NCI-H345 treated with DMSO at 0.1 percent for 48 hours (cell line): ENCODE results near the gene PSD4.

Source experiments
- DNase-seq: peaks from one replicate; lab custom pipeline; 2025; ENCODE audit not compliant: unreplicated experiment; lab: John Stamatoyannopoulos, UW

PSD4 gene

DNA sequence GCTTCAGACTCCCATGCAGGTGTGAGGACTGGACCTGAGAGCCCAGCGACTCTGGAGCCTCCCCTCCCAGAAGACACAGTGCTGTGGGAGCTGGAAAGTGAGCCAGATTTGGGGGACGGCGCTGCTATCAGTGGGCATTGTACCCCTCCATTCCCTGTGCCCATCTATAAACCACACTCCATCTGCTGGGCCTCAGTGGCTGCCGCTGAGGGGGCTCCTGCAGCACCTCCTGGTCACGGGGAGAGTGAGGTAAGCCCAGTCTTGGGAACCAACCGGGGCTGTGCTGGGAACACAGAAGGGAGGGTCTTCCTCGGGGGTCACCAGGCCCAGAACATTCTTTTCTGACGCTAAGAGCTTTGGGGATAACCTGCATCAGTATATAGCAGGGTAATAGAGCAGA is 9.5 kb downstream of the PSD4 start:
- no peak for DNase-seq

DNA sequence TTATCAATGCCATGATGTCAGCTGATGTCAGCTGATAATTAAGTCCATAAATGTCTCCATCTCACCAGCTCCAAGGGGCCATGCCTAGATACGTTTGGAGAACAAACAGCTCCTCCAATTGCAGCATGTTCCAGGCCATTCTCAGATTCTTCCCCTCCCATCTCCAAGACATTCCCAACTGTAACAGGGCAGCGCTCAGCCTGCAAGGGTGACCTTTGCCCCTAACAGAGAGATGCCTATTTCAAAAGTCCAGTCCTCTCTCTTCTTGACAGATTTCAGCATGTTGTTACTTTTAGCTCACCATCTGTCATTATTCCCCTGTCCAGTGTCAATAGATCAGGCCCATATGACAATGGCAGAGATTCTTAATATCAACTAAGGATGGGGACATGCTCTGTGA is 9.9 kb downstream of the PSD4 start:
- DNase-seq = no peak

DNA sequence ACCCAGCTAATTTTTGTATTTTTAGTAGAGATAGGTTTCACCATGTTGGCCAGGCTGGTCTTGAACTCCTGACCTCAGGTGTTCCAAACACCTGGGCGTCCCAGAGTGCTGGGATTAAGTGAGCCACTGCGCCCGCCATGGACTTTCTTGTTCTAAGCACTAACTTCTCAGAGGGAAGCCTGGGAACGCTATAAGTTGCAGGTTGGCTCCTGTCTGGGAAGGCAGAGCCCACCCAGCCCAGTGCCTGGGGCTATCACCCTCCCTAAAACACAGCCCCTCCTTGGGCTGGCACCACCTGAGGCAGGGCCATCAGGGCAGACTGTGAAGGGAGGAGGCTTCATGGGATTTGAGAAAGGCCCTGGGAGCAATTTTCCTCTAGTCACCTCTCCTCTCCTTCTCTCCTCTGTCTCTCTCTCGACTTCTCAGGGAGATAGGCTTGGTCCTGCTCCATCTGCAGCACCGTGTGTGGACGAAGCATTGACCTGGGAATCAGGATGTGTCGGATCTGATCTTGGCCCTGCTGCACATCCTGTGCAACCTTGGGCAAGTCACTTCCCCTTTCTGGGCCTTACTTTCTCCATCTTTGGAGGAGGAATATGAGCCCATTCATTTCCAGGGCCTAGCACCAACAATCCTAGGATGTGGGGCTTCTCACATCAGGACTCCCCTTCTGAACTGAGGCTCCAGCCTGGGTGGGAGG is 10.9 kb downstream of the PSD4 start:
- no peak for DNase-seq

DNA sequence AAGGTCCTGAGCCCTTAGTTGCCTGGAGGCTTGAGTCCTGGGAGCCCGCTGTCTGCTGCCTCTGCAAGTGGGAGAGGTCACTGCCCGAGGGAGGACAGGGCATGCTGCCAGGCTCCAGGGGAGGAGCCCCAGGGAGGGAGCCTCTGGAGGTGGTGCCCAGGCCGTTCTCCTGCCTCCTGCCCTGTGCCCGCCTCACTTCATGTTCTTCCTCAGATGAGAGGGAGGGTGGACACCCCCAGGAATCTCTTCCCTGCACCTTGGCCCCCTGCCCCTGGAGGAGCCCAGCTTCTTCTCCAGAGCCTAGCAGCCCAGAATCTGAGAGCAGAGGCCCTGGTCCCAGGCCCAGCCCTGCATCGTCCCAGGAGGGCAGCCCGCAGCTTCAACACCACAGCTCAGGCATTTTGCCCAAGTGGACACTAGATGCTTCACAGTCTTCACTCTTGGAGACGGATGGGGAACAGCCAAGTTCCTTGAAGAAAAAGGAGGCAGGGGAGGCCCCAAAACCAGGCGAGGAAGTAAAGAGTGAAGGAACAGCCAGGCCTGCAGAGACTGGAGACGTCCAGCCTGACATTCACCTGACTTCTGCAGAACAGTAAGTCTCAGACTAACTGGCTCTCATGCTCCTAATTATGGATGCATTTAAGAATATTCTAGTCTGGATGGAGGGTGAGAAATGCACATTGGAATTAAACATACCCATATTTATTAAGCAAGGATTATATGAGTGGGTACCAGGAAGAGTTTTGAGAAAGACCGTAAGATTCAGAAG is 12.1 kb downstream of the PSD4 start:
- DNase-seq = no peak

DNA sequence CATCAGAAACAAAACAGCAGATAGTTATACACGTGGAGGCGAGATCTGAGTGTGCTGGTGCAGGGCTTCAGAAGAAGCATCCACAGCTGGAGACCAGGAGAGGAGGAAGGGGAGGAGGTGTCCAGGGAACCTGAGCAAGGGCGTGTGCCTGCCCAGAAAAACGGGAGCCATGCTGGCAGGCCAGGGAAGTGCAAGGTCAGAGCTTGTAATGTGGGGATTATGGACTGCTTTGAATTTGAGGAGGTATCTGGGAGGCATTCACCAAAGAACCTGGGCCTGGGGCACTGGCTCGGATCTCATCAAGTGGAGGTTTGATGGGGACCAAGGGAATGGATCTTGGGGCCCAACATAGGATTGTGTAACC is 12.6 kb downstream of the PSD4 start:
- no peak for DNase-seq

DNA sequence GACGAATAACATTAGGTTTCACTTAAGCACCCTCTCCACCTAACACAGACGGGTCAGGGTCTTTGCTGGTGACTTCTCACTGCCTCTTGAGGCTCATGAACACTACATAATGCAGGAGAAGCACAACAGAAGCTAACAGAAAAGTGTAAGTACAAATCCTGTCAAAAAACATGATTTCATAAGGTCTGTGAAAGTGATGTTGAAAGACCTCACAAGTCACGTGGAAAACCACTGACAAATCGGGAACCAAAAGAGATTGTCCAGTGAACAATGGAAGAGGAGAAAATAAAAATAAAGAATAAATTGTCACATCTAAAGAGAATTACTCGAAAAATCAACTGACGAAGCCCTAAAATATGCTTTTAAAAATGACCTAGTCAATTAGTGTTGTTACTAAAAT is 14.0 kb downstream of the PSD4 start:
- DNase-seq = no peak

DNA sequence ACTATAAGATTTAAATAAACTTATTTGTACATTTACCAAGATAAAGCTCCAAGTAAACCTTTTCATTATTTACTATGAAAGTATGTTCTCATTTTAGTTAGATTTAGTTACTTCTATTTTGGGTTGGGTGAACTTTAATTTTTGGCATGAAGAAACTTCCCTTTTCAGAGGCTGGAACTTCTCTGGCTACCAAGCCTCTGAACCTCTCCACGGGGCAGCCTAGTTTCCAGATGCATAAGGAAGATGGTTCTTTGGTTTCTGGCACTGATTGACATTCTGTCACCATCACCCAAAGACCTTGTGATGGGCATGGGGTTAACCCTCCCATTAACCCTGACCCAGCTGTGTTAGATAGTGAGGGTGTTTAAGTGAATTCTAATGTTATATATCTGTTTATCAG is 17.1 kb downstream of the PSD4 start:
- DNase-seq = no peak

DNA sequence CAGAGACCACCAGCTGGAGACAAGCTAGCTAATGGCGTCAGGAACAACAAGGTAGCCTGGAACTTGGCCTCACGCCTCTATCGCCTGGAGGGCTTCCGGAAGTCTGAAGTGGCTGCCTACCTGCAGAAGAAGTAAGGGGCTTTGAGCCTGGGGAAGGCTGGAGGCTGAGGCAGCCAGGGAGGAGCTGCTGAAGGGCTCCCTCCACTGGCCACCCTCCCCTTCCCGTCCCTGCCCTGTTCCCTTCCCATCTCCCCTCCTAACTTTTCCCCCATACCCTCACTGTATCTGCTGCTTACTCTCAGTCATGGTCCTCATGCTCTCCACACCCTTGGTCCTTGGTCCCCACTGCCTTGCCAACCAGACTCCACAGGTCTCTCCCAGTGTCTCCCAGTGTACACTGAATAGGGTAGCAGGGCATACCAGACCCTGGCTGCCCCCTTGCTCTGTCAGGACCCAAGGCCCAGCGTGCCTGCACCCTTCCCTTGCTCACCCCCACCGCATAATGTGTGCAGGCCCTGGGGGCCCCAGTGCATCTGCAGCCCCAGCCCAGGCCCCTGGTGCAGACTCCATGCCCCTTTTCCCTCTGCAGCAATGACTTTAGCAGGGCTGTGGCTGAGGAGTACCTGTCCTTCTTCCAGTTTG is 18.8 kb downstream of the PSD4 start:
- DNase-seq = no peak

DNA sequence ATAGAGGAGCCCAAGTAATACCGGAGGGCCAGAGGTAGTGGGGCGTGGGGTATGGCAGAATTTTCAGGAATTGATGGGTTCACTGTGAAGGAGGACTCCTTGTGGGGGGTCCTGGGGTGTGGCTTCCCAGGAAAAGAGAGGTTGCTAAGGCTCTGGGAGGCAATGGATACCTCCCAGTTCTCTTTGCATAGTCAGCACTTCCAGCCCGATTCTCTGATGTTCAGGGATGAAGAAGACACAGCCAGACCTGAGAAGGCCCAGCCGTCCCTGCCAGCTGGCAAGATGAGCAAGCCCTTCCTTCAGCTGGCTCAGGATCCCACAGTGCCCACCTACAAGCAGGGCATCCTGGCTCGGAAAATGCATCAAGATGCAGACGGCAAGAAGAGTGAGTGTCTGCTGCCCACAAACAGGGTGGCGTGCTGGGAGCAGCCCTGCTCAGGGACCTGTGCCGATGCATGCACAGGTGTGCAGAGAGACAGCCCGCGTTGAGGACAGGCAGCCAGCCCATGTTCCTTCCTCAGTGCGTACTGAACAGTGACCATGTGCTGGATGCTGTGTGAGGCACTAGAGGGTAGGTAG is 22.2 kb downstream of the PSD4 start:
- DNase-seq = no peak

DNA sequence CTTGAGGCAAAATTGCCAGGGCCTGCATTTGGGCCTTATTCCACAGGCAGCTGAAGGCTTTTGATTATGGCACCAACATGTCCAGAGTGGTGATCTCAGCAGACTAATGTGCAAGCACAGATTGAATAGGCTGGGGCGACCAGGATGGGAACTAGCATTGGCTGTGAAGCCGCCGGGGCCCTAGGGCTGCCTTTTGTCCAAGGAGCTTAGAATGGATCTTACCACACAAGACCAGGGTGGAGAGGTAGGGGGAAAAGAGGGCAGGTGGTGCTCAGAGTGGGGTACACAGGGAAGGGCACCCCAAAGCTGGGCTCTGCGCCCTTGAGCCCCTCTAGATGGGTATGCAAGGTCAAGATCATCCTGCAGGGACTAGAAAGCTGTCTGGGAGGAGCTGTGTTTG is 23.1 kb downstream of the PSD4 start:
- no peak for DNase-seq

DNA sequence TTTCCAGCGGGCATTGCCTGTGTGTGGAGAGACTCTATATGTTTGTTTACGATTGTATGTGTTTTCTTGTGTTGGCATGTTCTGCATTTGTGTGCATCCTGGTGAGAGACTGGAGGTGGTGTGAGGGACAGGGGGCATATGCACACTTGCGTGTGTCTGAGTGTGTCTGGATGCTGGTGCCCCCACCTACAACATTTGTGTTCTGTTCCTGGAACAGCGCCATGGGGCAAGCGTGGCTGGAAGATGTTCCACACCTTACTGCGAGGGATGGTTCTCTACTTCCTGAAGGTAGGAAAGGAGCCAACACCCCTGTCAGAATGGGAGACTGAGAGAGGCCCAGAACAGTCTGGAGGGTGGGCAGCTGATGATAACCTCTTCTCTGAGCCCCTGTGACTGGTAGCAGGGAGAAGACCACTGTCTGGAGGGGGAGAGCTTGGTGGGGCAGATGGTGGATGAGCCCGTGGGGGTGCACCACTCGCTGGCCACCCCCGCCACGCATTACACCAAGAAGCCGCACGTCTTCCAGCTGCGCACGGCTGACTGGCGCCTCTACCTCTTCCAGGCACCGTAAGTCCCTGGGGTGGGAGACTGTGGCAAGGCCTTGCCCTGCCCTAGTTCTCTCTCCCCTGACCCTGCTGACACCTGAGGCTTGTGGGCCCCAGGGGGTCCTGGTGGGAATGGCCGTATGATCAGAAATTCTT is 23.7 kb downstream of the PSD4 start:
- DNase-seq = no peak

DNA sequence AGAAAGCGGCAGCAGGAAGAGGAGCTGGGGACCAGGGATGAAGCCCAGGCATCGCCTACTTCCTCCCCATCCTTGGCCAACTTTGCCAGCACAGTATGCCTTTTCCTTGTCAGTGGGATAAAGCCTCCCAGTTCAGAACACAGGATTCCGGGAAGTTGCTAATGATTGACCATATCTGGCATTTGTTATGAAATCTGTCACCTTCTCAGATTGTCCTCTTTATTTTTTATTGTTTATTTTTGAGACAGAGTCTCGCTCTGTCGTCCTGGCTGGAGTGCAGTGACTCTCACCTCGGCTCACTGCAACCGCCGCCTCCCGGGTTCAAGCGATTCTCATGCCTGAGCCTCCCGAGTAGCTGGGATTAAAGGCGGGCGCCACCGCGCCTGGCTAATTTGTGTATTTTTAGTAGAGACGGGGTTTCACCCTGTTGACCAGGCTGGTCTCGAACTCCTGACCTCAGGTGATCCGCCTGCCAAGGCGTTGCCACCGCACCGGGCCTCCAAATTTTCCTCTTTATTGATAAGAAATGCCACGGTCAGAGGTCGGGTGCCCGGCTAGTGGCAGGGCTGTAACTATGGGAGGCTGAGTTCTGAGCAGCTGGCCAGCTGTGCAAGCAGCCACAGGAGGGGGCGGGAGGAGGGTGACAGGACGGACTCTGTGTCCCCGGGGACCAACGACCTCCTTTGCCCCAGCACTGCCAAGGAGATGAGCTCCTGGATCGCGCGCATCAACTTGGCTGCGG is 24.4 kb downstream of the PSD4 start:
- DNase-seq = no peak

DNA sequence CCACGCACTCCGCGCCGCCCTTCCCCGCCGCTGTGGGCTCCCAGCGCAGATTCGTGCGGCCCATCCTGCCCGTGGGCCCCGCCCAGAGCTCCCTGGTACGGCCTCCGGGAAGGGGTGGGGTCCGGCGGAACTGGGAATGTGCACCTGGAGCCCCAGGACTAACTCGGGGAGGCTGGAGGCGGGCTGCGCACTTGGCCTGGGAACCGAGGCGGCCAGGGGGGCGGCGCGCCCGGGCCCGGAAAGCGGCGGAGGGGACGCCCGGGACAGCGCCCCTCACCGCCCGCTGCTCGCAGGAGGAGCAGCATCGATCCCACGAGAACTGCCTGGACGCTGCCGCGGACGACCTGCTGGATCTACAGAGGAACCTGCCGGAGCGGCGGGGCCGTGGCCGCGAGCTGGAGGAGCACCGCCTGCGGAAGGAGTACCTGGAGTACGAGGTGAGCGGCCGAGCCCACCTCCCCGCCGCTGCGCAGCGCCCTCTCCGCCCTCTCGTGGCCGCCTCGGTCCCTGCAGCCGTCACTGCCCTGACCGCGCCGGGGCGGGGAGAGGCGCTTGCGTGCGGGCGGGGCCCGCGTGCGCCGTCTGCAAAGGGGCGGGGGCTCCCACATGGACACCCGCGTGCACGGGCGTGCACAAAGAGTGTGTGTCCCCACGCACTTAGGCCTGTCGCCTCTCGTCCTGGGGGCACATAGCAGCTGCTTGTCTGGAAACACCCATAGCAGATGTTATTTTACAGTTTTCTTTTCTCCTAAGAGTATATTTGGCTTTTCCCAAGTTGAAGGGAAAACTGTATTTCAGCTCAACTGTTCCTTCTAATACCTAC is 25.2 kb downstream of the PSD4 start:
- DNase-seq = peak; percentile 74

DNA sequence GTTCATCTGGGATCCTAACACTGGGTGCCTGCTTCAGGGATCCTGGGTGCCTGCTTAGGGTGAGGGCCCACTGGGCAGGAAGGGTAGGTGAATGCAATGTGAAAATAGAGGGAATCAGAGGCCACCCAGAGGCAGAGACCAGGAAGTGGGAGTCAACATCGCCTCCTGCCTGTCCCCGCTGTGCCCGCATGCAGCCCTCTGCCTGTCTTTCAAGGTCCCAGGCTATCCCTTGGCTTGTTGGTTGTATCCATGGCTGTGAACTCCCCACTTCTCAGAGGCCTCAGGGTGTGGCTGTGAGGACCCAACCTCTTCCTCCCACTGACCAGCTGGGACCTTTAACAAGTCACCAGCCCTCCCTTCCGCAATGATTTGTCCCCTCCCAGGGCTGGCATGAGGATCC is 26.5 kb downstream of the PSD4 start:
- no peak for DNase-seq

DNA sequence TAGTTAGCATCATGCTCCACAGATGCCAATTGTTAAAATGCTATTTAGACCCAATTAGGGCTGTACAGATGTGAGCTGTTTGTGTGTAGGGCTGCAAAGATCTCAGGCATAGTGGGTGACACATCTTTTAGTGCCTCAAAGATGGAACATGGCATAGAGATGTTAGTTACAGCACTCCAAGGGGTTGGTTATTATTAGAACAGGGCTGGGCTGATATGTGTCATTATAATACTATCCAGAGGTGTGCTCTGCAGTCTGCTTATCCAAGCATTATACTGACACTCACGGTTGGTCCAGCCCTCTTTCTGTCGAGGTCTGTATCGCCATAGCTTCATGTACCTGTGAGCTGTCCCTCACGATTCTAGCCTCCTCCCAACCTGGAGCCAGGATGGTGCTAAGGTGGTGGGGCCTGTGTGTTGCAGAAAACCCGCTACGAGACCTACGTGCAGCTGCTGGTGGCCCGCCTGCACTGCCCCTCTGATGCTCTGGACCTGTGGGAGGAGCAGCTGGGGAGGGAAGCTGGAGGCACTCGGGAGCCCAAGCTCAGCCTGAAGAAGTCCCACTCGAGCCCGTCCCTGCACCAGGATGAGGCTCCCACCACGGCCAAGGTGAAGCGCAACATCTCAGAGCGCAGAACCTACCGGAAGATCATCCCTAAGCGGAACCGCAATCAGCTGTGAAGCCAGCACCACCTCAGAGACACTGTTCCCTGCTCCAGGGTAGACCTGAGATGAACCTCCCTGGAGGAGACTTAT is 27.1 kb downstream of the PSD4 start:
- no peak for DNase-seq

DNA sequence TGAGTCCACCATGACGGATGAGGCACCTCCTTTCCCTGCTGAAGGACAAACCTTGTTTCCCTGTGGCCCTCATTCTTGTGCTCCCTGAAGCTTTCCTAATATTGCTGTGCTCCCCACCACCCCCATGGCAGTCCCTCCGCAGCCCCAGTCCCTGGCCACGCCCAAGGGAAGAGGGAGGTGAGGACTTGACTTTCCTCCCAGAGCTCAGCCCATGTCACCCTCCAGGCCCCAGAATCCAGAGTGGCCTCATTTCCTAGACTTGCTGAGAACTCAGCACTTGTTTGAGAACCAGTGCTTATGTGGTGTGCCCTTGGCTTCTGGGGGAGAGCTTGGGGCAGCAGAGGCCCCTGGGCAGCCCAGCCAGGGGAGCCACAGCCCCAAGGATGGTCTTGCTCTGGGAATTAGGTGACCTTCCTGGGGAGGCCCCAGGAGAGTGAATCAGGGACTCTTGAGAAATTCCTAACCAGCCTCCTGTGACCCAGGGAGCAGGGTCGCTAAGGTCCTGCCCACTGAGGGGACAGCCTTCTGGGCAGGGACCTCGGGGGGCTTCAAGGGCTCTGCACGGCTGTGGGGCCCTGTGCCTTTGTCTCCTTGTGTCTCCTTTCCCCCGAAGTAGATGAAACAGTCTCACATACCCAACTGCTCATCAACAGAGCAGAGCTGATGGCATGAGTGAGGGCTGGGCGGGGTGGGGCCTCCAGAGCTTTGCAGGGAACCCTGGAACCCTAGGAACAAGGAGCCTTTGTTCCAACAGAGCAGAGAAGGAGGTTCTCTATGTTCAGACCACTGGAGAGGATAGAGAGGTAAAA is 27.9 kb downstream of the PSD4 start:
- DNase-seq = no peak

DNA sequence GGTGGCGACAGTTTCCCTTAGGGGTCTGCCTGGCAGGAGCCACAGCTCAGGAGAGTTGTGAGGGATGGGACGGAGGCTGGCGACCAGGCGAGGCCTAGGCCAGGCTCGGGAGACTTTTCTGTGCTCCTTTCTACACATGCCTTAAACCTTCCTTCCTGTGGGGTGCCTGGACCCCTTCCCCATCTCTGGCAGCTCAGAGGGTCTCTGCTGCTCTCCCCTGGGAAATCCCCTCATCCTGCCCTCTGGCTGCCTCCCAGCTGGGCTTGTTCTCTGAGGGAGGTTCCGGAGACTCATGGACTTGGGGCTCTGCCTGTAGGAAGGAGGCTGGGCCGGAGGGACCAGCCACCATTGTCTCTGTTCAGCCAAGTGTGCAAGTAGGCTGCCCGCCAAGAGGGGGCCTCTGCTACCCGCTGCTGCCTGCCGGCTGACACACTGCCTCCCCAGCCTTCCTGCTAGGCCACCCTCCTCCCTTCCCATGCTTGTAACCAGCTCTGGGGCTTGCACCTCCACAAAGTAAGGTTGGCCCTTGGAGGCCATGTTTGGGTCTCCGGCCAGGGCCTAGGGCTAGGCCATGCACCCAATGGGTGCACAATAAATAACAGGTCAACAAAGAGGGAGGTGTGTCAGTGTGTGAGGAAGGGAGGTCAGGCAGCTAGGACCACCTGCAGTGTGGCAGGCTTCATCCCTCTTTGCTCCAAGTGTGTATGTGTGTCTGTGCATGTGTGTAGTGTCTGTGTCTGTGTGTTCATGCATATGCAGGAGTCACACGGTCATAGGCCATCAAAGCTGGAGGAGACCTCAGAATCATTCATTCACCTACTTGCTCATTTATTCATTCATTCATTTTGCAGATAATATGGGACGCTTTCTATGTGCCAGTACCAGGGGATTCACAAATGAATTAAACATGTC is 28.8 kb downstream of the PSD4 start:
- no peak for DNase-seq
